Effector memory CD8-positive, alpha-beta T cell (primary cell): ENCODE data around the gene ZNF652.
"Not testable (repeated sequence)": the region's sequence is repeated elsewhere in the genome, so short reads cannot be mapped to it uniquely, and the experiment has no call there.

Experiments
- ATAC-seq: fragments of 150-1000 bp; cut with Tn5 transposase; replicated peaks from 2 replicates; pipeline ENCODE4 v1.10.0; 2021; ENCODE audit warnings: mild to moderate bottlenecking, moderate library complexity
- DNase-seq, 3 experiments: peaks; one replicate each; pipeline ENCODE4 v3.0.0; 2021
- H3K27ac Mint-ChIP-seq, 2 donors: one replicate each; pipeline ENCODE4 v1.8.0; 2022; ENCODE audit warnings: mild to moderate bottlenecking in 2 of 2, mixed read lengths in 2 of 2, moderate library complexity in 2 of 2
- H3K27me3 Mint-ChIP-seq, 2 donors: one replicate each; pipeline ENCODE4 v1.8.0; 2022; ENCODE audit warnings: mixed read lengths in 2 of 2
- H3K36me3 Mint-ChIP-seq: one replicate; pipeline ENCODE4 v1.8.0; 2022; ENCODE audit warnings: mild to moderate bottlenecking, moderate library complexity, mixed read lengths; ENCODE audit not compliant: insufficient read depth
- H3K4me1 Mint-ChIP-seq, 2 donors: one replicate each; pipeline ENCODE4 v1.8.0; 2022; ENCODE audit warnings: low read depth in 2 of 2, mixed read lengths in 2 of 2
- H3K4me3 Mint-ChIP-seq, 2 donors: one replicate each; pipeline ENCODE4 v1.8.0; 2022; ENCODE audit warnings: mild to moderate bottlenecking in 2 of 2, mixed read lengths in 2 of 2, moderate library complexity in 2 of 2
- H3K9me3 Mint-ChIP-seq, 2 donors: one replicate each; pipeline ENCODE4 v1.8.0; 2022; ENCODE audit warnings: mixed read lengths in 2 of 2

Gene ZNF652

DNA sequence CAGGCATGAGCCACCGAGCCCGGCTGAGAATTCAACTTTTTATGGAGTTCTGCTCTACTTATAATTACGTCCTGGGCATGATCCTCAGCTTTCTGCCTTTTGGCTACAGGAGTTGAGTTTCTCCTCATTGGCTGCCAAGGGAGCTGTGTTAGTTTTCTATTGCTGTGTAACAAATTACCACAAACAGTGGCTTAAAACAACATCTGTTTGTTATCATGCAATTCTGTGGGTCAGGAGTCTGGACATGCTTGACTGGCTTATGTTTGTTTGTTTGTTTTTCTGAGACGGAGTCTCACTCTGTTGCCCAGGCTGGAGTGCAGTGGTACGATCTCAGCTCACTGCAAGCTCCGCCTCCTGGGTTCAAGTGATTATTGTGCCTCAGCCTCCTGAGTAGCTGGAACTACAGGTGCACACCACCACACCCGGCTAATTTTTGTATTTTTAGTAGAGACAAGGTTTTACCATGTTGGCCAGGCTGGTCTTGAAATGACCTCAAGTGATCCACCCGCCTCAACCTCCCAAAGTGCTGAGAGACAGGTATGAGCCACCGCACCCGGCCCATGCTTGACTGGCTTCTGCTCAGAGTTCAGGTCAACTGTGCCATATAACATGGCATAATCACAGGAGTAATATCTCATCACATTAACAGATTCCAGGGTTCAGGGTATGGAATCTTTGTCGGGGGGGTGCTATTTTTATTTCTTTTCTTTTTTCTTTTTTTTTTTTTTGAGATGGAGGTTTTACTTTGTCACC is 82.6 kb downstream of the ZNF652 start:
- H3K27me3 Mint-ChIP-seq, DNase-seq, ATAC-seq, H3K27ac Mint-ChIP-seq, H3K4me3 Mint-ChIP-seq, H3K36me3 Mint-ChIP-seq, H3K4me1 Mint-ChIP-seq, H3K9me3 Mint-ChIP-seq: not testable (repeated sequence)

DNA sequence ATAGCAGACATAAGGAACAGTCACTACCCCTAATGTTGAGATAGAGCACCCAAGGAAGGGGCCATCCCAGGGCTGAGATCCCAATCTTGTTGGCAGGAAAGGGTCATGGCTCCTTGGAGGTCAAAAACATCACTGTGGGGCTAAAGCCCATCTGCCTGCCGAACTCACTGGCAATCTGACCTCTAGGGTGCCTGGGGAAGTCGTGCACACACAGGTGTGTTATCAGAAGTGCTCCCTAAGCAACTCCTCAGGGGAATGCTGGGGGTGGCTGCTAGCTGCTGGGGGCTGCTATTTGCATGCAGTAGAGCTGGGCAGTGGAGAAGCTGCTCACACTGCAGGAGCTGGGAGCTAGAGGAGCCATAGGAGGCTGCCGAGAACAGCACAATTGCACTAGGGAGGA is 84.0 kb downstream of the ZNF652 start:
- DNase-seq, result no peak
- Mint-ChIP-seq H3K27me3 (peaks cover 0 to 4% of the 10 kb centered on the region in 2 donors), H3K4me3 (no peak overlapping the region), H3K4me1 (no peaks in the 10 kb centered on the region), H3K27ac (no peak overlapping the region), H3K9me3 (no peaks in the 10 kb centered on the region), H3K36me3 (no peaks in the 10 kb centered on the region)
- no peak for ATAC-seq

DNA sequence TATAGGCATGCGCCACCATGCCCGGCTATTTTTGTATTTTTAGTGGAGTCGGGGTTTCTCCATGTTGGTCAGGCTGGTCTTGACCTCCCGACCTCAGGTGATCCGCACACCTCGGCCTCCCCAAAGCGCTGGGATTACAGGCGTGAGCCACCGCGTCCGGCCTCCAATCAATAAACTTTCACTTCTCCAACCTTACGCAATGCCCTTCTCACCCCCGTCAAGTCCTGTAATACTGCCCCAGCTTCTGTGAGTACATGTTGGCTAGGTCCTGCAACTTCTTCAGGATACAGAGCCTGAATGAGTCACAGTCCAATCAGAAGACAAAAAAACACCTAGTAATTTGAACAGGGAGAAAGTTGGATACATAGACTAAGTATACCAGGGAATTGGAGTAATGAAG is 84.4 kb downstream of the ZNF652 start:
- H3K27ac Mint-ChIP-seq, result no peak overlapping the region
- no peak overlapping the region for H3K4me3 Mint-ChIP-seq
- peaks cover 0 to 4% of the 10 kb centered on the region in 2 donors for H3K27me3 Mint-ChIP-seq
- H3K36me3 Mint-ChIP-seq, result no peaks in the 10 kb centered on the region
- no peaks in the 10 kb centered on the region for H3K4me1 Mint-ChIP-seq
- H3K9me3 Mint-ChIP-seq, result no peaks in the 10 kb centered on the region
- no peak for ATAC-seq
- no peak for DNase-seq

DNA sequence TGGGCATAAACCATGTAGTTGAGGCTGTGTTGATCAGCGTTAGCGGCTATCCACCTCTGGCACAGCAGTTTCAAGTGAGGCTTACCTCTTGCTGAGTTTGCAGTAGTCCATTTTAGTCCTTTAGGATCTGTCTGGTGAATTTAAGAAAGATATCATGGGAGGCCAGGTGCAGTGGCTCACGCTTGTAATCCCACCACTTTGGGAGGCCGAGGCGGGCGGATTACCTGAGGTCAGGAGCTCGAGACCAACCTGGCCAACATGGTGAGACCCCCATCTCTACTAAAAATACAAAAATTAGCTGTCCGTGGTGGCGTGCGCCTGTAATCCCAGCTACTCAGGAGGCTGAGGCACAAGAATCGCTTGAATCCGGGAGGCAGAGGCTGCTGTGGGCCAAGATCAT is 86.1 kb downstream of the ZNF652 start:
- H3K9me3 Mint-ChIP-seq, ATAC-seq: not testable (repeated sequence)

DNA sequence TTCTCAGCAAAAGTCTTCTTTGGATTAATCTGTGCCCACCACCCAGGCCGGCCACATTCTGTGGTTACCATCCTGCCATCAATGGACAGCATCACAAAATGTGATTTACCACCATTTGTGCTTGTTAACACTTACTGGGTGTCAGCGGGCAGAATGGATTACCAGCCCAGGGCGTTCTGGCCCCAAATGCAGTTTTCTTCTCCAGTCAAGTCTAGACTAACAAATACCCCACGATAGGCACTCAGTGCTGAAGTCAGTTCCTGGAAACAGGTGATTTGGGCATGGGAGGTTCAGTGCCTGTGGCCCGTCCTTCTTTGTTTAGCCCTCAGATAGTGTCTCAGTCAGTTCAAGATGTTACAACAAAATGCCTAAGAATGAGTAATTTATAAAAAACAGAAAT is 92.7 kb downstream of the ZNF652 start:
- Mint-ChIP-seq H3K4me3 (no peak overlapping the region), H3K27me3 (peaks cover 0 to 23% of the 10 kb centered on the region in 2 donors), H3K36me3 (peaks cover 2% of the 10 kb centered on the region), H3K27ac (no peak overlapping the region), H3K4me1 (no peaks in the 10 kb centered on the region), H3K9me3 (no peaks in the 10 kb centered on the region)
- no peak for DNase-seq
- no peak for ATAC-seq

More for the DNA sequence above, 86.1 kb downstream of the ZNF652 start:
- H3K4me1 Mint-ChIP-seq, H3K36me3 Mint-ChIP-seq, H3K27me3 Mint-ChIP-seq, H3K4me3 Mint-ChIP-seq, H3K27ac Mint-ChIP-seq, DNase-seq: not testable (repeated sequence)

DNA sequence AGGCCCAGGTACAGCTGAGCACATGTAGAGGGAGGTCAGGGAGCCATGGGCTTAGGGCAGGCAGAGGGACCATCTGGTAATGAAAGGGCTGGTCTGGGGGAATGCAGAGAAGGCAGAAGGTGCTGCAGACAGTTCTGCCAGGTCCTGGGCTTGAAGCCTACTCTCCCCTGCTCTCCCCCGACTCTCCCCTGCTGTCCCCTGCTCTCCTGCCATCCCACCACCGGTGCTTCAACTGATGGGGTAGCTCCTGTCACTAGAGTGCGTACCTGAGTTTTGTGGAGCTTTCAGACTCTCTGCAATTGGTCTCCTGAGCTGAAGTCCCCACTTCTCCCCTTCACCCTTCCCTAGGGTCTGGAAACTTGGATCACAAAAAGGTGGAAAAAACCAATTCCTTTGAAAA is 94.1 kb downstream of the ZNF652 start:
- ATAC-seq (no peak), DNase-seq (no peak)
- H3K27me3 Mint-ChIP-seq, result peaks cover 0 to 24% of the 10 kb centered on the region in 2 donors
- peaks cover 2% of the 10 kb centered on the region for H3K36me3 Mint-ChIP-seq
- no peaks in the 10 kb centered on the region for H3K9me3 Mint-ChIP-seq
- no peaks in the 10 kb centered on the region for H3K4me1 Mint-ChIP-seq
- H3K4me3 Mint-ChIP-seq, result no peak overlapping the region
- H3K27ac Mint-ChIP-seq, result no peak overlapping the region

DNA sequence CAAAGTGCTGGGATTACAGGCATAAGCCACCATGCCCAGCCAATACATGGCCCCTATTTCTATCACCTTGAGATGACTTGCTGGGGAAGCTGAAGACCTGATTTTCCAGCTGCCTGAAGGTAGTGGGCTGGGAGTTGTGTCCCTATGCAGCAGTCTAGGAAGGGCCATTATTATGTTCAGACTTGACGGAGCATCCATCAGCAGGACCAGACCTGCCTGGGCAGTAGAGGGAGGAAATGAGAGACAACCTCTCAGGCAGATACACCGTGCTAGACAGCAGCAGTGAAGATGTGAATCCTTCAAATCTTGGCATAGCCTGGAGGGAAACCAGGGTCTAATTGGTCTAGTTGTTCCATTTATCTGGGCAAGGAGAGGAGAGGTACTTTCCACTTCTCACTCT is 95.8 kb downstream of the ZNF652 start:
- Mint-ChIP-seq H3K4me3 (no peak overlapping the region), H3K4me1 (peaks cover under 1 to 1% of the 10 kb centered on the region in 2 donors), H3K9me3 (no peaks in the 10 kb centered on the region), H3K27ac (peak overlapping the region in 1 of 2 donors; percentile 71), H3K36me3 (peaks cover 2% of the 10 kb centered on the region), H3K27me3 (peaks cover 0 to 24% of the 10 kb centered on the region in 2 donors)
- ATAC-seq, result no peak
- DNase-seq, result no peak

DNA sequence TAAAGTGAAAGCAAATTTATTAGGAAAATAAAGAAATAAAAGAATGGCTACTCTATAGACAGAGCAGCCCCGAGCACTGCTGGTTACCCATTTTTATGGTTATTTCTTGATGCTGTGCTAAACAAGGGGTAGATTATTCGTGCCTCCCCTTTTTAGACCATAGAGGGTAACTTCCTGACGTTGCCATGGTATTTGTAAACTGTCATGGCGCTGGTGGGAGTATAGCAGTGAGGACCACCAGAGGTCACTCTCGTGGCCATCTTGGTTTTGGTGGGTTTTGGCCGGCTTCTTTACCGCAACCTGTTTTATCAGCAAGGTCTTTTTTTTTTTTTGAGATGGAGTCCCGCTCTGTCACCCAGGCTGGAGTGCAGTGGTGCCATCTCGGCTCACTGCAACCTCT is 100.5 kb downstream of the ZNF652 start:
- H3K4me3 Mint-ChIP-seq, result peak overlapping the region; percentile 79 to 83
- H3K27me3 Mint-ChIP-seq, result peaks cover 0 to 23% of the 10 kb centered on the region in 2 donors
- ATAC-seq, H3K9me3 Mint-ChIP-seq, H3K36me3 Mint-ChIP-seq, DNase-seq, H3K4me1 Mint-ChIP-seq, H3K27ac Mint-ChIP-seq: not testable (repeated sequence)

DNA sequence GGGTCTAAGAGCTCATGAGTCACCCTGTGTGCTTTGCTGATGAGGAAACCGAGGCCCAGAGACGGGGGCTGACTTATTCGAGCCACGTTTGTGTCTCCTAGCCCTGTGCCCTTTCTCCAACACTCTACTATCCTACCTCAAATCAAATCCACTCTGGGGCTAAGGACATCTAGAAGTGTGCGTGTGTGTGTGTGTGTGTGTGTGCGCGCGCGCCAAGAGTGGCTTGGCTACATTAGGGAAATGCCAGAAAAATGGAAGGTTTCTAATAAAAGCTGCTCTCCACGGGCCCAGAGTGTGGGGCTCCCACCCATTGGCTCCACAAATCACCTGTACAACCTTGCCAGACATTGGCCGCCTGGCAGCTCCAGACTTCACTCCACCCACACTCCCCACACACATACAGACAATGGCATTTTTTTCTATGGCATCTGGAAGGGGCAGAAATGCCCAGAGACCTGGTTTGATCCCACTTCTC is 101.2 kb downstream of the ZNF652 start:
- peak in 1 of 3 experiments; percentile 10 for DNase-seq
- Mint-ChIP-seq H3K4me3 (peak overlapping the region; percentile 79 to 83), H3K4me1 (peaks cover 7 to 8% of the 10 kb centered on the region in 2 donors), H3K36me3 (no peaks in the 10 kb centered on the region), H3K27me3 (peaks cover 0 to 16% of the 10 kb centered on the region in 2 donors), H3K9me3 (no peaks in the 10 kb centered on the region), H3K27ac (peak overlapping the region in 1 of 2 donors; percentile 44)
- ATAC-seq, result no peak

DNA sequence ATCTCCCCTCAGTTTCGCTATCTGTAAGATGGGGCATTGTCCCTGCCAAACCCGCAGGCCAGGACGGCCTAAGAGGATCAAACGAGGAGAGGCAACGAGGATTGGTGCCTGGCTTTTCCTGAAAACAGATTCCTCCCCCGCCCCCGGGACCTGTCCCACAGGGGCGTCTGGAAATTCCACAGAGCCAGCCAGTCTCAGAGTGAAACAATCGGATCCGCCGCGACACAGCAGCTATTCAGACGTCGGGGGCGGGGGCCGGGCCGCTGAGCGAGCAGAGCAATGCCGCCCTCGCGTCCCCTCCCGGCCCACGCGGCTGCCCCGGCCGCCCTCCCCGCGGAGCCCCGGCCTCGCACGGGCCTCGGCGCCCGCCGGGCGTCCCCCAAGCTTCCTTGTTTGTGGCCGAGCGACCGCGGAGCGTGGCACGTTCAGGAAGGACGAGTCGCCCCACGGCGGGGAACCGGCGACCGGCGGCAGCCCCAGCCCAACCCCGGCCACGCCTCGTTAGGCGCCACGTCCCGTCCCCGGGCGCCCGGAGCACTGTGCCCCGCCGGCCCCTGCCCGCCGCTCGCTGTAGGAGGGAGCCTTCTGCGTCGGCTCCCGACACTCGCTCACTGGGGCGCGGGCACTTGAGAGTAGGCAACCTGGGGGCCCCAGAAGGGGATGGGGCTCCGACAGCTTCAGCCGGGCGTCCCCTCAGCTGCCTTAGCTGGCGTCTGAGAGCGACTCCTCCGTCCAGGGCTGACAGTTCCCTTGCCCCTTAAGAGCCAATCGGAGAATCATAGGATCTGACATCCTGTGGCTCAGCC is 101.8 kb downstream of the ZNF652 start:
- peak; percentile 34 to 42 (median 40) for DNase-seq
- H3K27ac Mint-ChIP-seq, result peak overlapping the region in 1 of 2 donors; percentile 57
- peaks cover 7 to 8% of the 10 kb centered on the region in 2 donors for H3K4me1 Mint-ChIP-seq
- no peaks in the 10 kb centered on the region for H3K36me3 Mint-ChIP-seq
- peak overlapping the region; percentile 79 to 83 for H3K4me3 Mint-ChIP-seq
- H3K9me3 Mint-ChIP-seq, result no peaks in the 10 kb centered on the region
- ATAC-seq, result peak; percentile 84
- peaks cover 0 to 10% of the 10 kb centered on the region in 2 donors for H3K27me3 Mint-ChIP-seq

DNA sequence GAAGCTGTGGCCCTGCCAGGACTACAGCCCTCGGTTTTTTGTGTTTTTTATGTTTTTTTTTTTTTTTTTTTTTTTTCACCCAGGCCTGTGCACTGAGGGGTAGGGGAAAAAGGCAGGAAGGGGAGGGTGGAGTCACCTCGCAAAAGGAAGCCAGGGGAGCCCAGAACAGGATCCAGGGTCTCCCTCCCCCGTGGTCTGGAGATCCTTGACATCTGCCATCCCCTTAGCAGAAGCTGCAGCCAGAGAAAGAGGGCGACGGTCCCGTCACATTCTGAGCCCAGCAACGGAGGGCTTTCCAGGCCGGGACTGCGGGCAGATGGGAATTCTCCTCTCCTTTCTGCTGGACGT is 102.4 kb downstream of the ZNF652 start:
- no peak for ATAC-seq
- Mint-ChIP-seq H3K4me3 (peak overlapping the region; percentile 79 to 83), H3K27me3 (peaks cover 0 to 4% of the 10 kb centered on the region in 2 donors), H3K36me3 (no peaks in the 10 kb centered on the region), H3K4me1 (peaks cover 7 to 8% of the 10 kb centered on the region in 2 donors), H3K9me3 (no peaks in the 10 kb centered on the region), H3K27ac (peak overlapping the region in 1 of 2 donors; percentile 57)
- DNase-seq, result no peak

DNA sequence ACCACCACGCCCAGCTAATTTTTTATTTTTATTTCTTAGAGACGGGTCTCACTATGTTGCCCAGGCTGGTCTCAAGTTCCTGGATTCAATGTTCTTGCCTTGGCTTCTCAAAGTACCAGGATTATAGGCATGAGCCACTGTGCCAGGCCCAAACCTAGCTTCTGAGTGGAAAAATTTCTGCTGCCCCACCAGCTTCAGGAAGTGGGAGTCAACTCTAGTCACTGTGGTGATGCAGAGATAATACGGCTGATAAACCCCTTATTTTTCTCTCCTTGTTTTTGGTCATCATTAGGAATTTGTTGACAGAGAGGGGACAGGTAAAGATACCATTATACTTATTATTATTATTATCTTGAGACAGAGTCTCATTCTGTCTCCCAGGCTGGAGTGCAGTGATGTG is 103.7 kb downstream of the ZNF652 start:
- no peaks in the 10 kb centered on the region for H3K27me3 Mint-ChIP-seq
- peaks cover 7 to 8% of the 10 kb centered on the region in 2 donors for H3K4me1 Mint-ChIP-seq
- H3K9me3 Mint-ChIP-seq, result no peaks in the 10 kb centered on the region
- H3K4me3 Mint-ChIP-seq, result peak overlapping the region in 1 of 2 donors; percentile 83
- DNase-seq, result no peak
- no peaks in the 10 kb centered on the region for H3K36me3 Mint-ChIP-seq
- ATAC-seq, result no peak
- H3K27ac Mint-ChIP-seq, result no peak overlapping the region

DNA sequence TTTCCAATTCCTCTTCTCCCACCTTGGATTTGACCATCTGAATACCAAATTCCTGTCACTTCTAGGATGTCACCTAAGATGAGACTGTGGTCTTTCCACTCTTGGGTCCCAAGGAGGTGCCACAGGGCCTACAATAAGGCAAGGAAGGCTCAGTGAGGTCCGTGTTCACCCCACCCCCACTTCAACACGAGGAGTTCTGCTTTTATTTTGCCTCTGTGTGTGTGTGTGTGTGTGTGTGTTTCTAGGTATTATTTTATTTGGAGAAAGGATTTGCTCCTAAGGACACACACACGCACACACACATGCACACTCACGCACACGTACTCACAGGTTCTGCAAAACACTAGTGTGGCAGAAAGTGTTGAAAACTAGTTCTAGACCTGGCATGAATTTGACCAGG is 106.9 kb downstream of the ZNF652 start:
- no peaks in the 10 kb centered on the region for H3K27me3 Mint-ChIP-seq
- H3K9me3 Mint-ChIP-seq, result no peaks in the 10 kb centered on the region
- H3K4me3 Mint-ChIP-seq, result no peak overlapping the region
- H3K4me1 Mint-ChIP-seq, result no peaks in the 10 kb centered on the region
- ATAC-seq, result no peak
- no peak overlapping the region for H3K27ac Mint-ChIP-seq
- DNase-seq, result no peak
- H3K36me3 Mint-ChIP-seq, result no peaks in the 10 kb centered on the region

DNA sequence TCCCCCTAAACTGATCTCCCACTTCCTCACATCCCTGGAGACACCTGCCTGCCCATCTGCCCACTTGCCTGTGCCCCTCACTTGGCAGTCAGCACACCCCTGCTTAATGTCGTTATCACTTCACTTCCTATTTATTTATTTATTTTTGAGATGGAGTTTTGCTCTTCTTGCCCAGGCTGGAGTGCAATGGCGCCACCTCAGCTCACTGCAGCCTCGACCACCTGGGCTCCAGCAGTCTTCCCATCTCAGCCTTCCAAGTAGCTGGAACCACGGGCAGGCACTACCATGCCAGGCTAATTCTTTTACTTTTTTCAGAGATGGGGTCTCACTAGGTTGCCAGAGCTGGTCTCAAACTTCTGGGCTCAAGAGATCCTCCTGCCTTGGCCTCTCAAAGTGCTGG is 108.0 kb downstream of the ZNF652 start:
- Mint-ChIP-seq H3K4me1 (no peaks in the 10 kb centered on the region), H3K36me3 (no peaks in the 10 kb centered on the region), H3K27me3 (peaks cover 5 to 6% of the 10 kb centered on the region in 2 donors), H3K4me3 (no peak overlapping the region), H3K9me3 (no peaks in the 10 kb centered on the region), H3K27ac (no peak overlapping the region)
- ATAC-seq (no peak), DNase-seq (no peak)
